GM19351 (cell line): ENCODE data around the gene CFAP251.

ENCODE experiments used
- ATAC-seq: cut with Tn5 transposase; IDR thresholded peaks from one replicate; pipeline ENCODE4 v1.9.1; 2021; ENCODE audit warnings: mild to moderate bottlenecking, moderate library complexity; ENCODE audit not compliant: unreplicated experiment

Gene CFAP251

GRCh38 chr12:121946313-121947025 is 28.1 kb downstream of the CFAP251 start:
- ATAC-seq: no peak

GRCh38 chr12:121947981-121948380 is 29.6 kb downstream of the CFAP251 start:
- ATAC-seq: no peak

- ATAC-seq: no peak
These were observed 31.4 kb downstream of the CFAP251 start for GRCh38 chr12:121949648-121950397.

- no peak for ATAC-seq
These were observed 34.8 kb downstream of the CFAP251 start for GRCh38 chr12:121953117-121953692.

GRCh38 chr12:121953695-121954094 is 35.3 kb downstream of the CFAP251 start:
- ATAC-seq: no peak

- no peak for ATAC-seq
These were observed 37.2 kb downstream of the CFAP251 start for GRCh38 chr12:121955258-121956237.

- ATAC-seq: no peak
These were observed 39.6 kb downstream of the CFAP251 start for GRCh38 chr12:121957861-121958515.

- no peak for ATAC-seq
These were observed 40.3 kb downstream of the CFAP251 start for GRCh38 chr12:121958541-121959240.

GRCh38 chr12:121960541-121960940 is 42.1 kb downstream of the CFAP251 start:
- no peak for ATAC-seq

- ATAC-seq: no peak
These were observed 42.9 kb downstream of the CFAP251 start for GRCh38 chr12:121961195-121961879.

- no peak for ATAC-seq
These were observed 45.1 kb downstream of the CFAP251 start for GRCh38 chr12:121963341-121964018.

GRCh38 chr12:121964813-121965643 is 46.6 kb downstream of the CFAP251 start:
- ATAC-seq: no peak

GRCh38 chr12:121966959-121967358 is 48.6 kb downstream of the CFAP251 start:
- no peak for ATAC-seq

- no peak for ATAC-seq
These were observed 50.5 kb downstream of the CFAP251 start for GRCh38 chr12:121968876-121969275.

GRCh38 chr12:121969726-121970125 is 51.3 kb downstream of the CFAP251 start:
- ATAC-seq: no peak

GRCh38 chr12:121970581-121971300 is 52.3 kb downstream of the CFAP251 start:
- no peak for ATAC-seq
